Stimulated activated naive CD8-positive, alpha-beta T cell treated with anti-CD3 and anti-CD28 coated beads, Interleukin-15, Interleukin-2, amounts not matched to agents 100 ng/mL and 50 ng/mL, for 24 hours (primary cell): Measurements from ENCODE around the gene TOM1L2.

ENCODE experiments used
- H3K27ac Mint-ChIP-seq: one replicate; pipeline ENCODE4 v1.8.0; 2021; ENCODE audit warnings: mild to moderate bottlenecking, mixed read lengths
- H3K27me3 Mint-ChIP-seq: one replicate; pipeline ENCODE4 v1.8.0; 2021; ENCODE audit warnings: mixed read lengths
- H3K36me3 Mint-ChIP-seq: one replicate; pipeline ENCODE4 v1.8.0; 2021; ENCODE audit warnings: low read depth, mixed read lengths
- H3K4me1 Mint-ChIP-seq: one replicate; pipeline ENCODE4 v1.8.0; 2021; ENCODE audit warnings: low read depth, mixed read lengths
- H3K4me3 Mint-ChIP-seq: one replicate; pipeline ENCODE4 v1.8.0; 2021; ENCODE audit warnings: mild to moderate bottlenecking, mixed read lengths
- H3K9me3 Mint-ChIP-seq: one replicate; pipeline ENCODE4 v1.8.0; 2021; ENCODE audit warnings: mixed read lengths

Gene TOM1L2

DNA sequence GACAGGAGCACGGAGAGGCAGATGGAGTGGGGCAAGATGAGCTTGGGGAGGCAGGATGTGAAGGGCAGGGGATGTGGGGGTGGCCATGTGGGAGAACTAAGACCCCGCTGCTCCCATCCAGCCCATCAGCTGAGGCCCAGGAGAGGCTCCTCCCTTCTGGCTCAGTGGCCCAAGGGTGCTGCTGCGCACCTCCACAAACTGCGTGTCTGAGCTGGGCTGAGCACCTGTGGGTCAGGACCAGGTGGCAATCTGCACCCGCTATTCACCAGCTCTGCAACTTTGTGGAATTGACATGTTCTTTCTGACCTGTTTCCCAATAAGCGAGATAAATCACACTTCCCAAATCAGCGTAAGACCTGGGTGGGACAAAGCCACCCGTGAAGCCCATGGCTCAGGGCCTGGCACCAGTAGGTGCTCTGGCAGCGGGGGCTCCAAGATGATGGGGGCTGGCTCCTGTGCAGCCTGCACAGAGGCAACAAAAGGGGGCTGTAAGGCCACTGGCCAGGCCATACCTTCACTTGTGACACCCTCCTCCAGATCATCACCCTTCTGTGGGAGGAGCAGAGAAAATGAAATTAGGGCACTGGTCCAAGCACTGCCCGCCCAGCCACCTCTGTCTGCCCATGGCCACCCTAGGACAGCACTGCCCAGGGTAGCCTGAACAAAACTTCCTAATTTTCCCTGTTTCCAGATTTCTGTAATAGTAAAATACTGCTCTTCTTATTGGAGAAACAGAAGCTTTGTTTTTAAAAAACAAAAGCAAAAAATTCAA lies 123.7 kb downstream of the TOM1L2 start:
- no peaks in the 10 kb centered on the region for H3K27me3 Mint-ChIP-seq

DNA sequence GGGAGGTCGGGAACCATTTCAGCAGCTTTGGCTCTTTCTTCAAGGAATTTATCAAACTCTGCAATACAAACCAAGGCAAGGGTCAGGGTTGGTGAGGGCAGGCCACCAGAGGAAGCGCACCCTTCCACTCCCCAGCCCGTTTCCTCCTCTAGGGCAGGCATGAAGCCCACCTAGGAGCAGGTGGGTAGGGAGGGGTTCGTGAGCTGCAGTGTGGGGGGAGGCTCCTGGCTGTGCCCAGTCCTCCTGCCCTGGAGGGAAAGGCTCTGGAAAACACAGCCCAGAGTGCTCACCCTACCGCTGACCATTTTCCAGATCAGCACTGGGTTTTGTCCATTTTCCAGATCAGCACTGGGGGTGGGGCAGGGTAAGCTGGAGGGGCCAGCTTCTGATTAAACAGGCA lies 124.5 kb downstream of the TOM1L2 start:
- H3K9me3 Mint-ChIP-seq = no peaks in the 10 kb centered on the region
- peaks cover 58% of the 10 kb centered on the region for H3K4me1 Mint-ChIP-seq
- no peaks in the 10 kb centered on the region for H3K27me3 Mint-ChIP-seq
- no peak overlapping the region for H3K27ac Mint-ChIP-seq
- no peak overlapping the region for H3K4me3 Mint-ChIP-seq
- H3K36me3 Mint-ChIP-seq = no peaks in the 10 kb centered on the region

More for the DNA sequence above, 123.7 kb downstream of the TOM1L2 start:
- peaks cover 66% of the 10 kb centered on the region for H3K4me1 Mint-ChIP-seq
- H3K4me3 Mint-ChIP-seq = peak overlapping the region; percentile 37
- H3K27ac Mint-ChIP-seq = peak overlapping the region; percentile 94
- no peaks in the 10 kb centered on the region for H3K9me3 Mint-ChIP-seq
- no peaks in the 10 kb centered on the region for H3K36me3 Mint-ChIP-seq

DNA sequence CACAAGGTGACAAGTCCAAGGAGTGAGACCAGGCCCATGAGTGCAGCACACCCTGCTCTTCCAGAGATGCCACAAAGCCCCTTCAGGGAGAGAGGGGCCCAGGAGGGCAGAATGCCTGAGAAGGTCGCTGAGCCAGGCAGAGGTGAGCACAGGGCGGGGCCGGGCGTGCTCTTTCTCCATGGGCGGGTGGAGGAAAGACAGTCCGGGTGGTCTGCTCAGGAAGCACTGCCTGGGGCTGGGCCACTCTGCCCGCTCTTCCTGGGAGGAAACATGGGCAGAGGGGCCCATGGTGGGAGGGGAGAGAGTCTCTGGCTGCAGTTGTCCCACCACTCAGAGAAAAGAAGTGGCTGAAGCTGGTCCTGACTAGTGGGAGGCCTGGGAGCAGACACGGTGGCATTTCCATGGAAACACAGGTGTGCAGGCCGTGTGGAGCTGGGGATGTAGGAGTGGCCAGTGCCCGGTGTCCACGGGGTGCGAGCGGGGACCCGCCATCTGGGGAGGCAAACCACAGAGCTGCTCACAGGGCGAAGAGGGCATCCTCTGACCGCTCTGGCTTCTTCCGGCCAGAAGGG lies 125.0 kb downstream of the TOM1L2 start:
- no peak overlapping the region for H3K4me3 Mint-ChIP-seq
- no peaks in the 10 kb centered on the region for H3K36me3 Mint-ChIP-seq
- H3K4me1 Mint-ChIP-seq = peaks cover 55% of the 10 kb centered on the region
- H3K27ac Mint-ChIP-seq = no peak overlapping the region
- no peaks in the 10 kb centered on the region for H3K9me3 Mint-ChIP-seq
- H3K27me3 Mint-ChIP-seq = no peaks in the 10 kb centered on the region

DNA sequence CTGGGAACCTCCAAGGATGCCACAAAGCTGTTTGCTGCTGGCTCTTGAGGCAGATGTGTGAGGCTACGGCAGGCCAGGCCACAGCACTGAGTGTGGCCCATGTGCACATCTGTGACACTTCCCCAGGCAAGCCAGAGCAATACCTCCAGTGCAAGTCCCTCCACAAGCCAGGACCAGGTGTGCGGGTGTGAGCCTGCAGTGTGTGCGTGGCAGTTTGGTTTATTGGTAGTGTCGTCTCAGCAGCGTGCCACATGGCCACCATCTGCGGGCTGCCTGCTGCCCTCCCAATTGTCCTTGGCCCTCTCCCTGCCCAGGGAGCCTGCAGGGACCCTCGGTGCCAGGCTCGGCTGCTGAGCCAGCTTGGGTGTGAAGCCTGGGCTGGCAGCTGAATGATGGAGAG lies 125.6 kb downstream of the TOM1L2 start:
- H3K27me3 Mint-ChIP-seq = no peaks in the 10 kb centered on the region
- H3K4me1 Mint-ChIP-seq = peaks cover 49% of the 10 kb centered on the region
- no peaks in the 10 kb centered on the region for H3K9me3 Mint-ChIP-seq
- no peaks in the 10 kb centered on the region for H3K36me3 Mint-ChIP-seq
- no peak overlapping the region for H3K4me3 Mint-ChIP-seq
- H3K27ac Mint-ChIP-seq = no peak overlapping the region

DNA sequence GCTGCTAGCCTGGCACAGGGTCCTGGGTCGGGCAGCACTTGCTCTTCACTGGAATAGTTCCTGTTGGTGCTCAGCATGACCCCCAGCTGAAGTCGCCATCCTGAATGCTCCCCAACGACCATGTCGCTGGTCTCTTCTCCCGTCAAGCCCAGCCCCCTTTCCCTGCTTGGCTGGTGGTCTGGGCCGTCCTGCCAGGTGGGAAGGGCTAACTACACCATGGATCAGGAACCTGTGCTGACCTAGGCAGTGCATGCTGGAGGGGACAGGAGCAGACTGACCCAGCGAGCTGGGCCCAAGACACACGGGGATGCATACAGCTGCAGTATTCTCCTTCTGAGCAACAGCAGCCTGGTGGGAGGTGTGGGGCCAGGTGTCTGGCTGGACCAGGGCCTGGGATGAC lies 126.2 kb downstream of the TOM1L2 start:
- Mint-ChIP-seq H3K9me3 (no peaks in the 10 kb centered on the region), H3K36me3 (no peaks in the 10 kb centered on the region), H3K4me3 (no peak overlapping the region), H3K27me3 (no peaks in the 10 kb centered on the region), H3K27ac (no peak overlapping the region), H3K4me1 (peaks cover 45% of the 10 kb centered on the region)

DNA sequence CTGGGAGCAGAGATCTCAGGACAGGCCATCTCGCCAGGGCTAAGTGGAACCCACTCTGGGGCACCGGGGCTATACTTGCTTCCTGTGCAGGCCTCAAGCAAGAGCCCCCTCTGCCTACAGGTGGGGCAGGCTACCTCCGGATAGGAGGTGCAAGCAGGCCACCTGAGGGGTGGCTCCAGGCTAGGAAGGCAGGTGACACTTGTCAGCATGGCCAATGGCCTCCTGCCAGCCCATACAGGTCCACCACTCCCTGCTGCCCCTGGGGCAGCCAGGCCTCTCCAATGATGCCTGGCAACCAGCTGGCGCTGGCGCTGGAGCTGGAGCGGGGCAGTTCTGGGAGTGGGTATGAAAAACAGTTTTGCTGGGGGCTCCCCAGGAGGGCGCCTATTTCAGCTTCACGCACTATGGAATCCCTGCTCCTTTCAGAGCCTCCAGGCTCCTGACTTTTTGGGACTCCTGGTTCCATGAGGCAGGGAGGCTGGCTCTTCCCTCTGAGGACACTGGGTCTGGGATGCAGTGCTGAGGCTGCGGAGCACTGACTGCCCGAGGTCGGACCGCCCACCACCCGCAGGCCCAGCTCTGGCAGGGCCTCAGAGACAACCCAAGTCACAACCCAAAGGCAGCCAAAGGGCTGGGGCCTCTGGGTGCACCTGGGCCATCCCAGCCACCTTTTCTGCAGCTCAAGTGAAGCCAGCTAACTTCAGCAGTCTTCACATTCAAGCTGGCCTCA lies 127.0 kb downstream of the TOM1L2 start:
- Mint-ChIP-seq H3K36me3 (no peaks in the 10 kb centered on the region), H3K4me3 (no peak overlapping the region), H3K27ac (no peak overlapping the region), H3K27me3 (no peaks in the 10 kb centered on the region), H3K9me3 (no peaks in the 10 kb centered on the region), H3K4me1 (peaks cover 42% of the 10 kb centered on the region)

DNA sequence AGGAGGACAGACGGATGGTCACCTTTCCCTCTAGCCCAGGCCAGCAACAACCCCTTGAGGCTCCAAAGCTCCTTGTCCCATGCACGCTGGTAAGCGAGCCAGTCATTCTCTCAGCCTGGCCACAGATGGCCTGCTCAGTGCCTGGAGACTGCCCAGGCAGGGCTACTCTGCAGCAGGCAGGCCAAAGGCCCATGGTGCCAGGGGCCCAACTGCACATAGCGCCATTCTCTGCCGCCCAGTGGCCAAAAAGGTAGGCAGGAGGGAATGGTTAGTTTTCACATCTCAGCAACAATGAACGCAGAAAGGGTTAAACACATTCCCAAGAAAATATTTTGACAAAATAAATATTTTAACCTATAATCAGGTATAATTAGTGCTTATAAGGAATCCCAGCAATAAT lies 127.7 kb downstream of the TOM1L2 start:
- no peaks in the 10 kb centered on the region for H3K27me3 Mint-ChIP-seq
- H3K36me3 Mint-ChIP-seq = no peaks in the 10 kb centered on the region
- H3K9me3 Mint-ChIP-seq = no peaks in the 10 kb centered on the region
- H3K4me3 Mint-ChIP-seq = no peak overlapping the region
- no peak overlapping the region for H3K27ac Mint-ChIP-seq
- peaks cover 38% of the 10 kb centered on the region for H3K4me1 Mint-ChIP-seq

DNA sequence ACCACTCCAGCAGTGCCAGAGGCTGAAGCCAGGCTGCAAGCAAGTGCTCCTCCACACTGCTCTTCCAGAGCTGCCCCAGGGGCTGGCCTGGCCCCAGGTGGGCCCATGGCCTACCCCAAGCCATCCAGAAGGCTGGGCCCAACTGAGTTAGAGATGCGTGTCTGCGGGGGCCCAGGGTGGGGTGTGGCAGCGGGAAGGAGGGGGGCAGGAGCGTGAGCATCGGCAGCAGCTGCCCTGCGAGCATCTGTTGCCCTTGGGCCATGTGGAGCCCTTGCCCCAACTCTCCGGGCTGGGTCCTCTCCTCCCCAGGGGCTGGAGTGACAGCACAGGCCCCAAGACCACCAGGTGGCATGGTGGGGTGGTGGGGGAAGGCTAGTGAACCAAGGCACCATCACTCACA lies 128.1 kb downstream of the TOM1L2 start:
- Mint-ChIP-seq H3K27ac (no peak overlapping the region), H3K4me1 (peaks cover 38% of the 10 kb centered on the region), H3K27me3 (no peaks in the 10 kb centered on the region), H3K4me3 (no peak overlapping the region), H3K9me3 (no peaks in the 10 kb centered on the region), H3K36me3 (no peaks in the 10 kb centered on the region)

DNA sequence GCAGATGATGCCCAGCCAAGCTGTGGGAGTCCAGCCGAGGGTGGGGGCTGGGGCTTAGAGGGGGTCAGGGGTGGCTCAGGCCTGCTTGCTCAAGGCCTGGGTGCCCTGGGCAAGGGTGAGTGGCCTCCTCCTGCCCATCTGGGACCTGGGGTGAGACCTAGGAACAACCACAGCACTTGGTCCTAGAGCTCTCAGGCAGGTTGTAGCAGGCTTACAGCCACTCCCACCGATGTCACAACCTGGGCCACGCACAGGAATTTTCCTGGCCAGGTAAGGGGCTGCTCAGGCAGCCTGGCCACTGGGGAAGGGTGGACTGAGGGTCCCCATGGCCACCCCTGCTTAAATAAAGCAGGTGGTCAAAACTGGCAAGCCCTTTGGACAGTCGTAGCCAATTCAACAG lies 129.1 kb downstream of the TOM1L2 start:
- H3K36me3 Mint-ChIP-seq = no peaks in the 10 kb centered on the region
- H3K27me3 Mint-ChIP-seq = no peaks in the 10 kb centered on the region
- H3K4me1 Mint-ChIP-seq = peaks cover 38% of the 10 kb centered on the region
- H3K9me3 Mint-ChIP-seq = no peaks in the 10 kb centered on the region
- H3K27ac Mint-ChIP-seq = no peak overlapping the region
- no peak overlapping the region for H3K4me3 Mint-ChIP-seq

DNA sequence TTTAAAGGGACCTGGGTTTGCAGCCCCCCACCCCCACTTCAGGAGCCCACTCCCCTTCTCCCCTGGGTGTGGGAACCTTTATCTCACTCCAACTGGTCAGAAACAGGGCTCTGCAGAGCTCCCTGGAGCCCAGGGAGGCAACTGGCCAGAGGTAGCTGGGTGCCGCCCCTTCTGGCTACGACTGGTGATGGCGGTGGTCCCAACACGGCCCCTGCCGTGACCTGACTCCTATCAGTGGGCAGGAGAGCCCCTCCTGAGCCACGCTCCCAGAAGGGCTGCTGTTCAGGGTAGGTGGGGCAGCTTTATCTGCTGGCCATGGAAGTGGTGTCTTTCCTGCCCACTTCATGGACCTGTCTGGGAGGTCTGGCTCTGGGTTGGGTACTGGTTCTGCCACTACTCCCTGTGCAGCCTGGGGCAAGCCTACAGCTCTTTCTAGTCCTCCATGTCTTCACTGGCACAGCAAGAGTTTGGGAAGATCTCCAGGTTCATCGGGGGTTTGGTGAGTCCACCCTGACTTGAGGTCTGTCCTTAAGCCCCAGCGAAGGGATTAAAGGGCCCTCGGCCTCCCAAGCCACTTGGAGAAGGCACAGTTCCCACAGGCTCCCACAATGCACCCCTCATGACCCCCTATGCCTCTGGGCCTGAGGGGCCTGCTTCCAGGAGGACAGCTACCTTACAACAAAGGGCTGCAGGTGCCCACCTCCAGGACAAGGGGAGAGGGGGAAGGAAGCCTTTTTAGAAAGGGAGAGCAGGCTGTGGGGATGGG lies 129.9 kb downstream of the TOM1L2 start:
- Mint-ChIP-seq H3K9me3 (no peaks in the 10 kb centered on the region), H3K27ac (no peak overlapping the region), H3K27me3 (no peaks in the 10 kb centered on the region), H3K4me1 (peaks cover 39% of the 10 kb centered on the region), H3K4me3 (no peak overlapping the region), H3K36me3 (no peaks in the 10 kb centered on the region)

DNA sequence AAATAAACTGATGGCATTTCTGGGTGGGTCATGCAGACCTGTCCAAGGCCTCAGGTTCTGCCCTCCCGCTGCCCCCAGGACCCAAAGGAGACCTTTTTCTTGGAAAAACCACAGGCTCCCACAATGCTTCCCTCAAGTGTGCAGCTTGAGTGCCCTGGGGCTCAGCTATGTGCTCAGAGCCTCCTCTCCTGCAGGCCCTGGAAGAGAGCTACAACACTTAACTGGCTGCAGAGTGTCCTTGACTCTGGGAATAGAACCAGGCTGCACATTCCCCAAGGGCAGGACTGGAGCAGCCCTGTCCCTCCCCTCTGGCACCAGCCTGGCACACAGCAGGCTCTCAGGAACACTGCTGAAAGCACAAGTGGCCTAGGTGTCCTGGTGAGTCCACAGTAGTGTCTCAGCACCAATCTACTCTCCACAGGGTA lies 130.6 kb downstream of the TOM1L2 start:
- Mint-ChIP-seq H3K27ac (no peak overlapping the region), H3K9me3 (no peaks in the 10 kb centered on the region), H3K27me3 (no peaks in the 10 kb centered on the region), H3K36me3 (no peaks in the 10 kb centered on the region), H3K4me3 (no peak overlapping the region), H3K4me1 (peaks cover 40% of the 10 kb centered on the region)

DNA sequence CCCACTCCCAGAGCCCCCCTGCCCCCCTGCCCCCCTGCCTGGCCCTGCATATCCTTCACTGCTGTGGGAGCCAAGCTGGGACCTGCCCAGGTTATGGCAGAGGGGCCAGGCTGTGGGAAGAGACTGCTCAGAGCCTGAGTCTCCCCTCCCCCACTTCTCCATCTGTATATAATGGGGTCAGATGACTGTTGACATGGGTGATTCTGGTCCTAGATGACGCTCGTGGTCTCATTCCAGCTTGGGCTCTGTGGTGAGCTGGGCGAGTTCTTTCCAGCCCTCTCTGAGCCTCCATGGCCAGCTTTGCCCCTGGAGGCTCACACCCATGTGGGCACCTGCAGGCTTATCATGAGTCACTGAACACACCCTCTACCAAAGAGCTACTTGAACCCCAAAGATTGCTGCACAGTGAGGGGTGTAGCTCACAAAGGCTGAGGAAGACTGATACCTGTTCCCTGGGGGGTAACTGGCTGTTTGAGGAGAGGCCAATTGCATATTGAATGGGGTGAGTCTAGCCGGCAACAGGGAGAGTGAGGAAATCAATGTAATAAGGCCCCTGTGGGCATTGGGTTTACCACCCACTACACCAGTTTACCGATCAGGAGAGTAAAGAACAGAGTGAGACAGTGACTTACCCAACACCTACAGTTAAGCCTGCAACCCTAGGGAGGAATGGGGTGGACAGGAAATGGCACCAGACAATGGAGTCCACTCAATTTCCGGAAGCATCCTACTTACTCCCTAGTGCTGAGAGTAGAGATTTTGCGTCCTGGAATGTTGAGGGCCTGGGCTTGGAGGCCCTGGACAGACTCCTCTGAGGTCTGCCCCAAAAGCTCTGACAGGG lies 131.2 kb downstream of the TOM1L2 start:
- no peaks in the 10 kb centered on the region for H3K27me3 Mint-ChIP-seq
- peak overlapping the region; percentile 84 for H3K27ac Mint-ChIP-seq
- peak overlapping the region; percentile 73 for H3K4me3 Mint-ChIP-seq
- H3K36me3 Mint-ChIP-seq = peaks cover under 1% of the 10 kb centered on the region
- H3K4me1 Mint-ChIP-seq = peaks cover 38% of the 10 kb centered on the region
- no peaks in the 10 kb centered on the region for H3K9me3 Mint-ChIP-seq

DNA sequence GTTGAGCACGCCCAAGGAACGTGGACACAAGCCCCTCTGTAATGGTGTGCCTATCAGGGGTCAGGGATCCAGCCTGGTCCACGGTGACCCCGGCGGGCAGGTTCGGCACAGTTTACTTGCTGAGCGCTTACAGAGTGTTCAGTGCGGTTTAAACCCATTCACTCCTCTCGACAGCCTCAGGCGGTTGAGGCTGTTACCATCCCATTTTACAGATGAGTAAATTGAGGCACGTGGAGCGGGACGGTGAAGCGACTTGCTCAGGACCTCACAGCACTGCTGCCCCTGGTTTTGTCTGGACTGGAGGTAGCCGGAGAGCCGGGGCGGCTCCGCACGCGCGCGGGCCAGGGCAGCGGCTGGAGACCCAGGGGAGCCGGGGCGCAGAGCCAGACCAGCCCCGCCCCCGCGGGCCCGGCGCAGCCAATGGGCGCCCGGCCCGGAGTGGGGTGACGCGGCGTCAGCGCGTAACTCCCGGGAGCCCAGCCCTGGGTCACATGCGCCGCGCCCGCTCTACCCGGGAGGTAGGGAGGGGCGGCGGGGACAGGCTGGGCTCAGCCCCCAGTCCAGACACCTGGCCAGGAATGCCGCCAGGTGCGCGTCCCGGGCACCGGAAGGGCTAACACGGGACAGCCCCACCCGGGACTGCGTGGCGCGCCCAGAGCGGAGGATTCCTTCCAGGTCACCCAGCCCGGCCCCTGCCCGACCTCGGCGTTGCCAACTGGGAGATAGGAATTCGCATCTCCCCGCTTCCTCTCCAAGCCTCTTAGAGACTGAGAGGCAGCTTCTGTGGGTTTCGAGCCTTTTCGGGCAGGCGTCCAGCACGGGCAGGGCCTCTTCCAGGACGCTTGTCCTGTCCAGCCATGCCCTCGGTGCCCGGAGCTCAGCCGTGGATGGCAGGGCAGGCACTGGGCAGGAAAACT lies 132.2 kb downstream of the TOM1L2 start:
- peaks cover 48% of the 10 kb centered on the region for H3K4me1 Mint-ChIP-seq

More for the DNA sequence above, 132.2 kb downstream of the TOM1L2 start:
- Mint-ChIP-seq H3K27ac (peak overlapping the region; percentile 79), H3K9me3 (no peaks in the 10 kb centered on the region), H3K36me3 (peaks cover 6% of the 10 kb centered on the region), H3K27me3 (no peaks in the 10 kb centered on the region), H3K4me3 (peak overlapping the region; percentile 81)
